HG02678 (cell line): ENCODE measurements around the gene GZF1.

Source experiments
- ATAC-seq: cut with Tn5 transposase; IDR thresholded peaks from one replicate; pipeline ENCODE4 v1.9.1; 2021; ENCODE audit warnings: mild to moderate bottlenecking, moderate library complexity; ENCODE audit not compliant: unreplicated experiment

The GZF1 gene

GRCh38 chr20:23361476-23362391 lies at the start of gene GZF1:
Gene GZF1 (plus strand): TSS chr20:23362182. CDS start chr20:23364384, 2,202 bp downstream.
- ATAC-seq = peak; percentile 65

- no peak for ATAC-seq
These were observed 48.7 kb upstream of the GZF1 start for GRCh38 chr20:23313271-23313670.

- ATAC-seq = no peak
These were observed 47.3 kb upstream of the GZF1 start for GRCh38 chr20:23314699-23315098.

DNA sequence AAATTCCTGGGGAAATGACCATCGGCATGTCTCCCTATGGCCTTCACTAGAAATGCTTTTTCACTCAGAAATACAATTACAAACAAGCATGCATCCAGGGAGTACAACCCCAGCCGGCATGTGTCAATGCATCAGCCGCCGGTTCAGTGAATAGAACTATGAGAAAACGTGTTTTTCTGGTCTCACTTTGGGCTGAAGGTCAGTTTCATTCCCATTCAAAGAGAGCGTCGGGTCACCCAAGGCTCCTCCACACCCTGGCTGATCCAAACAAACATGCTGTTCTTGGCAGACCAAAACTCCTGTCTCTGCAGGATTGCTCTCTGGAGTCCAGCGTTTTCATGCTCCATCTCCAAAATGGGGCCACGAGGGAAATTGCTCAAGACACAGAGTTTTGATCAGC lies 46.9 kb upstream of the GZF1 start:
- ATAC-seq = no peak

- no peak for ATAC-seq
These were observed 45.4 kb upstream of the GZF1 start for GRCh38 chr20:23316626-23317025.

GRCh38 chr20:23317081-23317480 lies 44.9 kb upstream of the GZF1 start:
- ATAC-seq = no peak

DNA sequence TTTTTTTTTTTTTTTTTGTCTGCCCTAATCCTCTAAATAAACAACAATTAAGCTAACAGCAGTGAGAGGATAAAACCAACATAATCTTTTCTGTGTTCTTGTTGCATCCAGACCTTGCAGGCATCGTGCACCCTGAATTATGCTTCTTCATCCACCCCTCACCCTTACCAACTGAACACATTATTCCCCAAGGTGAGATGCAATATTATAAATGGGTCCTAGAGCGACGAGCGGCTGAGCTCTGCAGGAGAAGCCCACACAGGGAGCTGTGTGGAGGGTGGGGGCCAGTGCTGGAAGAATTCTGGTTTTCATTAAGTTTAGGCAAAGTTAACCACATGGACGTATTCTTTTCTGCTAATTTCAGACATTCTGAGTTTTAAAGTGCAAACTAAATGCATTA lies 43.6 kb upstream of the GZF1 start:
- ATAC-seq = no peak

- no peak for ATAC-seq
These were observed 41.7 kb upstream of the GZF1 start for GRCh38 chr20:23320317-23320716.

GRCh38 chr20:23325107-23325506 lies 36.9 kb upstream of the GZF1 start:
- ATAC-seq = no peak

GRCh38 chr20:23326774-23327173 lies 35.2 kb upstream of the GZF1 start:
- no peak for ATAC-seq

GRCh38 chr20:23327617-23328333 lies 34.2 kb upstream of the GZF1 start:
- no peak for ATAC-seq

- ATAC-seq = no peak
These were observed 30.3 kb upstream of the GZF1 start for GRCh38 chr20:23331450-23332350.

DNA sequence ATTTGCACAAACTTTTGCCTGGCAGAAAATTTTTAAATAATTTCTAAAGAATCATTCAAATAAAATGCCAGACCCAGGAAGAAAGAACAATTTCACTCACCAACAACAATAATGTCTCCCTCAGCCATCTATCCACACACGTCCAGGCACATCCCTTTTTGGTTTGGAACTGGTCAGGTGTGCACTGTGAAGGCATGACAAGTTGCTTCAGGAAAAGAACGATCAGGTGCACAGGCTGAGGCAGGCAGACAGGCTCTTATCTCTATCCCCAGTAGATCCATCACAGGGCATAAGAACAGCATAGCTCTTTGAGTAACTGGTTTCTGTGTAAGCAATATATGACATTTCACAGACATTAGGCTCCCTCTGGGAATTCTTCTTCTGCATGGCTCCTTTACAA lies 29.5 kb upstream of the GZF1 start:
- no peak for ATAC-seq

- ATAC-seq = no peak
These were observed 27.9 kb upstream of the GZF1 start for GRCh38 chr20:23334111-23334510.

- ATAC-seq = no peak
These were observed 26.5 kb upstream of the GZF1 start for GRCh38 chr20:23335521-23335920.

DNA sequence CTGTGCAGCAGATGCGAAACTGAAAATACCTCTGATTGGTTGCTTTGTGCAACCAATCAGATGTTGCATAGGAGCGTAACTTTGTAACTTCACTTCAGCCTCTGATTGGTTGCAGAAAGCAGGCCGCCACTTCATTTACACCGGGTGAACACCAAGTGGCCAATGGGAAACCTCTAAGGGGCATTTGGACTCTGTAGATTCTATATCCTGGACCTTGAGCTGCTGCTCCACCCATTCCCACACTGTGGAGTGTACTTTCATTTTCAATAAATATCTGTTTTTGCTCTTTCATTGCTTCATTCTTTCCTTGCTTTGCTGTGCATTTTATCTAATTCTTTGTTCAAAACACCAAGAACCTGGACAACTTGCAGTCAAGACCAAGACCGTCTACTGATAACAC lies 25.5 kb upstream of the GZF1 start:
- ATAC-seq = no peak

- no peak for ATAC-seq
These were observed 24.7 kb upstream of the GZF1 start for GRCh38 chr20:23337312-23337711.

DNA sequence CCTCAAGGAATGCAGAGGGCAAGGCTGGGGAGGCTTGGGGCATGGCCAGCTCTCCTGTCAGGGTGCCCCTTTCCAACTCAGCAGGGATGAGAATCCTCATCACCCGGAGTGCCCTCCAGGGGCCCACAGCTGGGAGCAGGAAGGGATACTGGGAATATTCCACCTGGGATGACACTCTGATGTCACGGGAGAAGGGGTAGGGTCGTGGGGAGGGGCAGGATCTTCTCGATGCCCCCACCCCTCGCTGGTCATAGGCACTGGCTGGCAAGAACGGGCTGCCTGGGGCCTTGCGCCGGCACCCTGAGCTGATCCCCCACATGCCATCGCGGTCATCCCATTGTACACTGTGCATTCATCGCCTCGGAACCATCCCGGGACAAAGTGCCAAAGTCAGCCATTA lies 22.0 kb upstream of the GZF1 start:
- ATAC-seq = no peak

- no peak for ATAC-seq
These were observed 21.5 kb upstream of the GZF1 start for GRCh38 chr20:23340524-23340923.

DNA sequence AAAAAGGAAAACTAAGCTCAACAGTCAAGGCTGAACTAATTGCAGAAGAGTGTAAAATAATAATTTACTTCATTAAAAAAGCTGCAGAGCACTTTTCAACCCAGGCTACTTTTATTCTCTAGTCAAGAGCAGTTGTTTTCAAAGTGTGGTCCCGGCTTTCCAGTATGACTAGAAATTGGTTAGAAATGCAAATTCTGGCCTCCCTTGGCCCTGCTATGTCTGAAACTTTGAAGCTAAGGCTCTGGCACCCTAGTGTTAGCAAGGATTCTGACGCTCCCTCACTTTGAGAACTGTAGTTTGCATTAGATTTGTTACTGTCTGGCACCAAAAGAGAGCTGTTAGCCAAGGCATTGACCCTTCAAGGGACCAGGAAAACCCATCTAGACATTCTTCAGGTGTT lies 20.9 kb upstream of the GZF1 start:
- no peak for ATAC-seq

DNA sequence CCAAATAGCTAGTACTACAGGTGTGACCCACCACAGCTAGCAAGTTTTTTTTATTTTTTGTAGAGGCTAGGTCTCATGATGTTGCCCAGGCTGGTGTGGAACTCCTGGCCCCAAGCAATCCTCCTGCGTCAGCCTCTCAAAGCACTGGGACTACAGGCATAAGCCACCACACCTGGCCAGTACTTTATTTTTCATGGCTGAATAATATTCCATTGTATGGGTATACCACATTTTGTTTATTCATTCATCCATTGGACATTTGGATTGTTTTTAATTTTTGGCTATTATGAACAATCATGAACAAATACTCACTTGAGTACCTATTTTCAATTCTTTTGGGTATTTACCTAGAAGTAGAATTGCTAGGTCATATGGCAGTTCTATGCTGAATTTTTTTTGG lies 18.4 kb upstream of the GZF1 start:
- ATAC-seq = no peak
